Nucleus accumbens (tissue), 56 donors: ENCODE measurements around the gene BRMS1.
A peak's percentile ranks its signal among the peaks of the same experiment; 100 is the strongest.

Source experiments
- DNase-seq, 56 donors: peaks; one replicate each; lab custom pipeline; 2025; lab: John Stamatoyannopoulos, UW

The BRMS1 gene

DNA sequence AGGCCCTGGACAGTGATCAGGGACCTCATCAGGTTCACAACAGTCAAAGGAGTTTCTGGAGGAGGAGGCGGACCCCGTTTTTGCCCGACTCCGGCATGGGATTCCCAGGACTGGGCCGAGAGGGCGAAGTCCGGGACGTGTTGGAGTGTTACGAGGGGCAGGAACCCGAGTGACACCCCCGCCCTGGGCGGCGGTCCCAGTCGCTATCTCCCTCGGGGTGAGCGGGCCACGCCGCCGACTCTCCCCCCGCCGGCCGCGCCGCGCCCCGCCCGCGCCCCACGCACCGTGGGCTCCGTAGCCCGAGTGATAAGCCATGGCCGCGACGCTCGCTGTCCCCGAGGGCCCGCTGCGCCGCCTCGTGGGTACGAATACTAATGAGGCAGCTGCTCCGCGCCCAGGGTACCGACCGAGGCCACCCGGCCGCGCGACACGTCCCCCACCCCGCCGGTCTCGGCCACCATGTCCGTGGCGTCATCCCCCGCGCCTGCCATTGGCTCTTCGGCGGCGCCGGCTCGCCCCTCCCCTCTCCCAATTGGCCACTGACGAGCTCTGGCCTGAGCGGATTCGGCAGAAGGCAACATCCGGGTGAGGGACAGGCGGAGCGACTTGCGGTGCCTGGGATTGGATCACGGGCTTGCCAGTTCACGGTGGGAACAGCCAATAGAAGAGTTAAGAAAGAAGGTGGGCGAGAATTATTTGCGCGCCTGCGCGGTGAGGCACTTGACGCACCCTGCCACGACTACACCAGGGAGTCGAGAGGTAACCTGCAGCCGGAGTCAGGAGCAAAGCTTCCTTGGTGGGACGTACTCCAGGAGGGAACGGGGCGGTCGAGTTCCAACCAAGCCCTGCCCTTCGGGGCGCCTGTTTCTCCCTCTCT is 56.0 kb downstream of the BRMS1 start, which contains the start of gene YIF1A:
Gene YIF1A, minus strand, starts transcription at position 473 of the 877 bp plus-strand sequence. Its CDS starts 158 bp downstream, at position 315.
- DNase-seq = peak; percentile 90 to 100 (median 99)

DNA sequence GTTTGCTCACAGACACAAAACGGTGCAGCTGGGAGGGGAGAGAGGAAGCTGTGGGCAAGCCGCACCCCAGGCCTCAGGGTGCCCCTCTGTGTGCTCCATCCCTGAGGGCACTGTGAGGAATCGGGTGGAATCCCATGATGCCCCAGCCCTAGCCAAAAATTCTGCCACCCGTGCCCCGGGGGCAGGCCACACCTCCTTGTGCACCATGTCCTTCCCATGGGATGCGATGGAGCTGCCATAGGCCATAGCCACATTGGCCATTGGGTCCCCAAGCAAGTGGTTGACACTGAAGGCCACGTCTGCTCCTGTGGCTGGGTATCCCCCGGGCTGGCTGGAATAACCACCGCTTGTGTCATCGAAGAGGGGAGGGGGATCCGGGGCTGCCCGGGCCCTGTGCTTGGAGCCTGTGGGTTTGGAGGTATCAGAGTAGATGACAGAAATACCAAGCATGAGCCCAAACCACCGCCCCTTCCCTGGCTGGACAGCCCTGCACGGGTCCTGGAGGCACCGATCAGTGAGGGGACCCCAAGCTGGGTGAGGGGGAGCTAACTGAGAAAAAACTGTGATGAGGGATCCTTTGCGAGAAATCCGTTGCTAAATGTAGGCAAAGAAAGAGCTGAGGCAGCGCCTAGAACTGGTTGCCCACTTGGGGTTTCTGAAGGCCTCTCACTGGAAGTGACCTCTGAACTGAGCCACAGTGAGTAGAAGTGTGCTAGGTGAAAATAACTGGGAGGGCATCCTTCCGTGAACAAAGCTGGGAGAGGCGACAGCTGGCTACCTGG is 56.8 kb downstream of the BRMS1 start:
- DNase-seq = no peak
